ENCODE data around the gene ITPR2.
"Not testable (repeated sequence)": the region's sequence is repeated elsewhere in the genome, so short reads cannot be mapped to it uniquely, and the experiment has no call there.

Gene ITPR2

DNA sequence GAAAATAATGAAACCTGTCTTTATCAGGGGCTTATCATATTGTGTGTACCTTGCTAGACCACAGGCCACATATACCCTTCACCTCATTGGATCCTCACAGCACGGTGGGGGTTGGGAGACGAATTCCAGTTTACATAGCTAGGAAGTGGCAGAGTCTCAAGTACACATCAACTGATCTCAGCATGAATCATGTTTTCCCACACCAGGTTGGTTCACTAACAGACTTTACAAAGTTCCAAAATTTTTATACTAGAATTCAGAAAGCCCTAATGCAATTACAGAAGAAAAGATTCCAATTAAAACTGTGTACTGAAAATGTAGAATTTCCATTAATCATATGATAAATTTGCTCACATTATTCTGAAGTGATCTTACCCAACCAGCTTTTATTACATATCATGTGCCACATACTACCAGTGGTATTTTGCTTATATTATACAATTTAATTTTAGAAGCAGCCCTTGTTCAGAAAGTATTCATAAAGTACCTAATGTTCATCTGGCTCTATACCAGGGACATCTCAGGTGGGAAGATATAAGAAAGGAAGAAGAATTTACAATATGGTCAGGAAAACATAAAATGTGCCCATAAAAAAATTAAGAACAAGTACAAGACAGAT, 196.2 kb downstream of the ITPR2 start:
- in situ Hi-C loops (cut with MboI; ENCODE audit: low sequenced_read_pairs): loop anchor here (25.0 kb wide), 1 partner anchor 550 kb away; no protein-coding TSS in a partner anchor

DNA sequence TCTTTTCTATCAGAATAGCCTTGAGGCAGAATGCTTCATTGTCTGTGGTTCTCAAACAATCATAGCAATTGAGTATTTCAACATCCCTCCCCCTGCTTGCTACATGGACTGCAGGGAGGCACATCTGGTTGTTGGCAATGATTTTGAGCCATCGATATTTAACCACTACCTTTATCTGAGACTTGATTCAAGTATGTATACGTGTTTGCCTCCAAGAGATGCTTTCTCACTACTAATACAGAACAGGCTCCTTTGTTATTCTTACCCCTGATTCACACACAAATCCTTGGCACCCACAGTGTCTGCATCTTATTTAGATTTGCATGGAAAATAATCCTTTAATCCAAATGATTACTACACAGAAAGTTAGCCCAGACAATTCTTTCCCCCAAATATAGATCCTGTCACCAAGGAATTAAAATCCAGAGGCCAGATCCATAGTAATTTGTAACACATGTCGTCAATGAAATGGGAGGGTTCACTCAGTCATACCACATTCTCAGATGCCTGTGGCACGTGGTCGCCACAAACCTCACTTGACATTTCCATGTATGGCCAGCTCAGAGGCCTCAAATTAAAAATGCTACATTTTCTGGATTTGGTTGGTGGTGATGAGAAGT, 199.3 kb downstream of the ITPR2 start:
- in situ Hi-C loops (cut with MboI; ENCODE audit: low sequenced_read_pairs): loop anchor here (25.0 kb wide), 1 partner anchor 546 kb away; no protein-coding TSS in a partner anchor

DNA sequence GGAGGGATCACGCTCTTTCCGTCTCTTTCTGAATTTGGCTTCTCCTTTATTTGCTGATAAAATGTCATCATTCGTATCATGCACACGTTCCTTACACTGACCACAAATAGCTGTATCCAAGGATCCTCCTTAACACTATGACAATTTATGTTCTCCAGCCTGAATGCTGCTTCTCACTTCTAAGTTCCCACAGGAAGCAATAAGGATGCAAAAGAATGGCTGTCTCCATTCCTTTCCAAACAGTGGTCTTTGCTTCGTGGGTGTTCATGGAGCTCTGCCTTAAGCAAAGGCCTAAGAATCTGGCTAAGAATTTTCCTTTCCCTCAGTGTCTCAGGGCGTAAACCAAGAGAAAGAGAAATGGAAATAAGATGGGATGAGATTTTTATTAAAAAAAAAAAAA, 200.2 kb downstream of the ITPR2 start:
- in situ Hi-C loops (cut with MboI; ENCODE audit: low sequenced_read_pairs): loop anchor here (25.0 kb wide), 1 partner anchor 545 kb away; no protein-coding TSS in a partner anchor

DNA sequence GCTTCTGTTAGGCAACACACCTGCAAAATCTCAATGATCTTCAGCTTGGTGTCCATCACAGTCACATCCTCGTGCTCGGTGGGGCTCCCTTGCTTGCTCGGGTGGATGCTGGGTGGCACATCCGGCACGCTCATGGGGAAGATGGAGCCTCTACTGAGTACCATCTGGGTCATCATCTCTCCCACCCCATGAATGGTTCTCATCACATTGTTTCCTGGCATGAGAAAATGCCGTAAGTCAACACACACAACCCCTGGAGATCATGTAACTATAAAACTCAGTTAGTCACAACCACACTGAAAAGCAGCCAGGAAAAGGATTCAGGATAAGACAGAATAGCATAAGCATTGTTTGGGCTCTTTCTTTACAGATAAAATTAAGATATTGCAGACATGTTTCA, 201.1 kb downstream of the ITPR2 start:
- in situ Hi-C loops (cut with MboI; ENCODE audit: low sequenced_read_pairs): loop anchor here (25.0 kb wide), 1 partner anchor 545 kb away; no protein-coding TSS in a partner anchor

DNA sequence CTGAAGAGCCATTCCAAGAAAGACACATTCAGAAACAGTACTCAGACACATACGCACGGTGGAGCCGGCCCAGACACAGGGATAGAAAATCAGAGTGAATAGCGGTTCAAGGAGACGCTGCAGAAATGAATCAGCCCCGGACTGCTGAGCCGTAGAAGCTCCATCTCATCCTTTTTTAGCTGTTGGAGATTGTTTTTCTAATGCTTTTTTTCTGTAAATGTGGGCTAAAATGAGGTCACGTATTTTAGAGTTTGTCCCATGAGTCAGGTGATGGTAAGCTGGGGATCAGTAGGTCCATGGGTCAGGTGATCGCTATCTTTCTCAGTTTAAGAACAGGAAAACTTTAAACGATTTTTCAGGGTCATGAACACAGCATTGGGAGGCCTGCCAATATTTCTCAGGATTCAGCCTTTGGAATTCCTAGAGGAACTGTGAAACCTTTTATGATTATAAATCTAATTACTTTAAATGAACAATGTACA, 202.4 kb downstream of the ITPR2 start:
- in situ Hi-C loops (cut with MboI; ENCODE audit: low sequenced_read_pairs): loop anchor here (25.0 kb wide), 1 partner anchor 543 kb away; no protein-coding TSS in a partner anchor

DNA sequence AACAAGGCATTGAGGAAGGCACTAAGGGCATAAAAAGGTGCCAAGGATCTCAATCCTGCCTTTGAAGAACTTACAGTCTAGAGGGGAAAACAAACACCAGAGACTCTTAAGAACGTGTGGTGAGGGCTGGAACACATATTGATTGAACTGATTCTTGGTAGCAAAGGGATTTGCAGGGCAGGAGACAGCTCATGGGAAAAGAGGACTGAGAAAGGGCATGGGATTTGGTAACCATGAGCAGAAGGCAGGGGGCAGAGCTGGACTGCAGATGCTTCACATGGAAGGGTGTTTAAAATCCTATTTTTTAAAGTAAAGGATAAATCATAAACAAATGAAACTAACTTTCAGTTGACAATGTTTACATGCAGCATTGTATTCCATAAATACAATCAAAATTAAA, 203.1 kb downstream of the ITPR2 start:
- in situ Hi-C loops (cut with MboI; ENCODE audit: low sequenced_read_pairs): loop anchor here (25.0 kb wide), 1 partner anchor 543 kb away; no protein-coding TSS in a partner anchor

DNA sequence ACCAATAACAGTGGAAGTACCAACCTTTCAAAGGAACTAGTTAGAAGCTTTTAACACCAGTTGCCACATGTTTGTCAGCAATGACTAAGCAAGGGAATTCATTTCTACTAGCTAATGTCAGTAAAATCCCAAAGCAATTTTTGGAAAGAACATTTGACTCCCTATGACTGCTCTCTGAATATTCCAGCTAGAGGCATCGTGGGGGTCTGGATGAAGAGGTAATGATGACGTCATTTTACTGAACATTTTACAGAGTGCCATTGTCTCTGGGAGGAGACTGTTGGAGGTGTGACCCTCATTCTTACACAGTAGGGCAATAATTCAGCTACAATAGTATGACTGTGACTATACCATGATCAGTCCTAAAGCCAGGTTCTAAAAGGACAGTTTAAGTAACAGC, 204.8 kb downstream of the ITPR2 start:
- in situ Hi-C loops (cut with MboI; ENCODE audit: low sequenced_read_pairs): loop anchor here (25.0 kb wide), 1 partner anchor 541 kb away; no protein-coding TSS in a partner anchor

DNA sequence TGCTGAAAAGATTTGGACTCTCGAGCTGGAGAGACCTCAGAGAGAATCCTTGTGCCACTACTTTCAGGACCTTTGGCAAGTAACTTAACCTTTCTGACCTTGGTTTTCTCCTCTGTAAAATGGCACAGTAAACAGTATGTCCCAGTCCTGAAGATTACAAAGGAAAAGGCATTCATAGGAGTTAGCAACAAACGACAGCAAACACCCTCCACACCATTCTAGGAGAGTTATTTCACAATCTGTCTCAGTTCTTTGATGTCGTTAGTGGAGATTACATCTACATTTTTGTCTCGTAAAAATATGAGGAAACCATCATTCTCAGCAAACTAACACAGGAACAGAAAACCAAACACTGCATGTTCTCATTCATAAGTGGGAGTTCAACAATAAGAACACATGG, 205.7 kb downstream of the ITPR2 start:
- in situ Hi-C loops (cut with MboI; ENCODE audit: low sequenced_read_pairs): loop anchor here (25.0 kb wide), 1 partner anchor 540 kb away; no protein-coding TSS in a partner anchor

DNA sequence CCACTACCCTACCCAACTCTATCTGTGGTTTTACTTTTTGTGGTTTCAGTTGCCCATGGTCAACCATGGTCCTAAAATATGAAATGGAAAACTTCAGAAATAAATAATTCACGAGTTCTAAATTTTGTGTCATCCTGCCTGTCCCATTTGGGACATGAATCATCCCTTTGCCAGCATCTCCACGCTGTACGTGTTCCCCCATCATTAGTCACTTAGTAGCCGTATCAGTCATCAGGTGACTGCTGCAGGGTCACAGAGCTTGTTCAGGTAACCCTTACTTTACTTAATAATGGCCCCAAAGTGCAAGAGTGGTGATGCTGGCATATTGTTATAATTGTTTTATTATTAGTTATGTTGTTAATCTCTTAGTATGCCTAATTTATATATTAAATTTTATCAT, 209.9 kb downstream of the ITPR2 start:
- in situ Hi-C loops (cut with MboI; ENCODE audit: low sequenced_read_pairs): no loop called here

DNA sequence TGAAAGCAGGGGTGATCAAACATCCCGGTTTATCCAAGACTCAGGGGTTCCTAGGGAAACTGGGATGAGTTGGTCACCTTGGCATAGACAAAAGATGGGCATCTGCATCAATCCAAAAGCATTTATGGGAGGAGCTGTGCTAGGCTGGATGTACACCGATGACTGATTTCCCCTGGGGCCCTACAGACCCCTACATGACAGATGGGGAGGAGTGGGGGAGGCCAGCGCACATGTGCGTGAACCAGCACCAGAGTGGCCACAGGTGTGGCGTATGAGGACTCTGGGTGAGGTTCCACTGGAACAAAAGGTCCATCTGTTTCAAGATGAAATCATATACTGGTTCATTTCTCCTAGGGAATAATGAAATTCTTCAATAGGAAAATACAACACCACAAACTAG, 210.4 kb downstream of the ITPR2 start:
- in situ Hi-C loops (cut with MboI; ENCODE audit: low sequenced_read_pairs): no loop called here

DNA sequence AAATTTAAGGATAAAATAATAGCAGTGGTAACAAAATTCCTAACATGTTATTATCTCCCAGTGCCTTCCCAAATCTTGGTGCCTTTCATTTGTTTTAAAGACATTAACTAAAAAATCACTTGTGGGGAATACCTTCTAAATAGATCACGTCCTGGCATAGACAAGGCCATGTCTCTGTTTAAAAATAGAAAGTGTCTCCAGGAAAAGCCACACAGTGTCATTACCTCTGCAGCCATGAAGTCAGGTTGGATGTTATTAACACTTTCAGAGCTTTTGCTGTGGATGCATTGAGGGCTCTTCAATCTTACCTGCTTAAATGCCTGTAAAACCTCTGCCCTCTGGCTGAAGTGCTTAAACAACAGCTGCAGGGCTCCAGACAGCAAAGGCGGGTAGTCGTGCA, 211.1 kb downstream of the ITPR2 start:
- in situ Hi-C loops (cut with MboI; ENCODE audit: low sequenced_read_pairs): no loop called here

DNA sequence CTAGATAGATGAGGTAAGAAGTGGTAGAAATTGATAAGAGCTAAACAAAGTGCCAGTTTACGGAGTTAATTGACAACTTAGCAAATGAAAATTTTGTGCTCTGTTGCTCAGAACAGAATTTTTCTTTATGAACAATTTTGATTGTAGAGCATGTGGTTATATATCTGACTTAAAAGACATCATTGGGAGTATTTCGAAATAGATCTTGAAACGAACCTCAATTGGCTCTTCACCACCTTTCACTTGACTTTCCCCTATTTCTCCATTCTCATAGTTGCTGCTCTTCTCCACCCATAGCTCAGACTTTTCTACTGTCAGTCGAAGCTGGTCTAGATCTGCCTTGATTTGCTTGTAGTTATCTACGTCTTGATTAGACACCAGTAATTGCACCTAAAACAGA, 212.1 kb downstream of the ITPR2 start:
- in situ Hi-C loops (cut with MboI; ENCODE audit: low sequenced_read_pairs): no loop called here

DNA sequence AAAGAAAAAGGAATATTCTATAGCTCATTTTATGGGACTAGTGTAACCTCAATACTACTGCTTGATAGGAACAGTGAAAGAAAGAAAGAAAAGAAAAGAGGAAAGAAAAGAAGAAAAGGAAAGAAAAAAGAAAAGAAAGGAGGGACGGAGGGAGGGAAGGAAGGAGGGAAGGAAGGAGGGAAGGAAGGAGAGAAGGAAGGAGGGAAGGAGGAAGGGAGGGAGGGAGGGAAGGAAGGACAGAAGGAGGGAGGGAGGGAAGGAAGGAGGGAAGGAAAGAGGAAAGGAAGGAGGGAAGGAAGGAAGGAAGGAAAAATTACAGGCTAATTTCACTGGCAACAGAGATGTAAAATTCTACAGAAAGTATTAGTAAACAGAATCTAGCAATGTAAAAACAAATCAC, 215.5 kb downstream of the ITPR2 start:
- in situ Hi-C loops (cut with MboI; ENCODE audit: low sequenced_read_pairs): no loop called here

DNA sequence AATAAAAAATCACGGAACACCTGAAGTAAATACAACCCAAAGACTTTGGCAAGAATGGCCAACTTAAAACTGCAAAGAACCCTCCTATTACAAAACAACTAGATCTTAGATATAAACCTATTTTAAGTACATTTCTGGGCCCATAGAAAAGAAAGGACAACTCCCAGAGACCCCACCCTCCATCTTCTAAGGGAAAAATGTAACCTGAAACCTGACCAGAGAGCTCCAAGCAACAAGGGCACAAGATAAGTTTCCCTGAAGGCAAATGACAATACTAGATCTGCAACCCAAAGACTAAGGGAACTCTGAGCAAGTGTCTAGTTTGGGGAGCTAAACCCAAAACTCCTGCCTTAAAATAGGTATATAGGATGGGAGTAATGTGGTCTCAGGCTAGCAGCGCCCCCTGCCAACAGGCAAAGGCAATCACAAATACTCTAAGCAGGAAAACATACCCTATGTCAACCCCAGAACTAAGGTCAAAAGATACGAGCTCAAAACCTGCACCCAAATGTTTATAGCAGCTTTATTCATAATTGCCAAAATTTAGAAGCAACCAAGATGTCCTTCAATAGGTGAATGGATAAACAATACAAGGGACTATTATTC, 218.9 kb downstream of the ITPR2 start:
- in situ Hi-C loops (cut with MboI; ENCODE audit: low sequenced_read_pairs): no loop called here

DNA sequence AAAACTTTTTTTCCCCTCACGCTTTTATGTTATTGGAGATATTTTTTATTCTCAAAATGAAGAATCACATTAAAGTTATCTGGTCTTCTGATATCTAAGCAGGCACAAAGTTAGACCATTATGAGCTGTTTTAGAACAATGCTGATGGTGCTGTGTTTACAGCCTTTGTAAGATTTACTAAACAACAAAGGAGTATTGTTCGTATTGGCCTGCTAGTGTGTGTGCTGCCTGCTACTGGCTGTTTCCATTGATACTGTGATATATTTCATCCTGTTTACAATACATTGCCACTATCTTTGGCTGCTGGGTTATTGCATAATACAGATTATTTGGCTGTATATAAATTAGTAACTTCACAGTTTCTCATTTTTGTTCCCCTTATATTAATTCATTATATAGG, 220.8 kb downstream of the ITPR2 start:
- in situ Hi-C loops (cut with MboI; ENCODE audit: low sequenced_read_pairs): no loop called here

DNA sequence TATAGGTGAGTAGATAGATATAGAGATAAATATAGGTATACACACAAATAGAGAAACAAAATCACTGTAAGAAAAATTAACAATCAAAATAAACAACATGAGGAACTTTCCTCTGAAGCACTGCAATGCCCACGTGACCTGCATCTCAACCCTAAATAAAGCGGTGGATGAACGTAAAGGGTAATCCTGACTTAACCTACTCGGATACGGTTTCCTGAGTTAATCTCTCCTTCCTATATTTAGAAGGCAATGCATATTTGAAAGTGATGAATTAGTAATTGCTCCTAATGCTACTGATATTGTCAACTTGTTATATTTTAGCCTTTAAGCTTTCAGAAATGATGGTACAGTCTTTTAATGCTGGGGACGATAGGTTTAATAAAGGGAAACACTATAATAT, 221.4 kb downstream of the ITPR2 start:
- in situ Hi-C loops (cut with MboI; ENCODE audit: low sequenced_read_pairs): no loop called here

DNA sequence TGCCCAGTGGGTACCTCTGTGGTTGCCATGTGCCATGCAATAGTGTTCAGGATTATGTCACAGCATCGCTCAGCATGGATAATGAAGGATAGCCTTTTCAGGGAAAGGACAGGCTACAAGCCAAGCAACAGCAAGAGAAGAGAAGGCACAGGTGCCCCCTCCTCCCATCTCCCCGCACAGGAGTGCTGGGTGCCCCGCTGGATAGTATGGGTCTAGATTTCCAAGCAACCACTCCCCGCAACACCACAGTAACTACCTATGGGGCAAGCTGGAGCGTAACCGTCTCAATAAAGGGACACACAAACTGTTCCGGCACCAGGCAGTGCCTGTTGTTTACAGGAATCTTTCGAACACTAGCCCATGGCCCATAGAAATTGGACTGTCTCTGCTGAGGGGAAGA, 222.2 kb downstream of the ITPR2 start:
- in situ Hi-C loops (cut with MboI; ENCODE audit: low sequenced_read_pairs): no loop called here

DNA sequence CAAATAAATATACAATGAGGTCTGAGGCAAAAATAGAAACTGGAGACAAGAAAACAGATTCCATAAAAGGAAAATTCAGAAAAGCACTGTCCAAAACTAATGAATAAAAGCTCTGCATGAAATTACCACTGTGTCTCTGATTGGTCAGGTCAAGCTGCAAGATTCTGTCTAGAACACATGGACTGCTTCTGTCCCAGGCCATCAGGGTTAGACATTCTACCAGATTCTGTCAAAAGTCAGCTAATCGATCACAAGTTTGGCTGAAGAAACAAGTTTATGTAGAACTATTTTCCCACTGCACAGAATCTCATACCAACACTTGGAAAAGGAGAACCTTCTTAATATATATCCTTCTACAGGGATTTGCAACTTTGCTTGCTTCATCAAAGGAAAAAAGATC, 223.0 kb downstream of the ITPR2 start:
- in situ Hi-C loops (cut with MboI; ENCODE audit: low sequenced_read_pairs): no loop called here

DNA sequence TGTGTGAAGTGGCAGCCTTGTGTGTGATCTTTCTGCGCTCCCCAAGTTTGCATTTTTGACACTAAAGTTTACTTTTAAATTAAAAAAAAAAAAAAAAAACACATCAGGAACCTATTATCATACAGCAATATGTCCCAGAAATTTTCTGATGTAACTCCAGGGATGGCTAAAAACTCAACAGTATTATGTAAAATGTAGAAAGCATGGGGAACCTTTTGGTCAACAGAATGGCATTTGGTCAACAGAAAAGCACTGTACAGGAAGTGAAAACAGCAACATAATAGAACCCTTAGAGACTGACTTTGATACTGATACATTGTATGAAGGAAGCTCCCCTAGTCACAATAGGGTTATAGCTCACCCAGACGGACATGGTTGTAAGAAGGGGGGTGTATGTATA, 224.3 kb downstream of the ITPR2 start:
- in situ Hi-C loops (cut with MboI; ENCODE audit: low sequenced_read_pairs): no loop called here

DNA sequence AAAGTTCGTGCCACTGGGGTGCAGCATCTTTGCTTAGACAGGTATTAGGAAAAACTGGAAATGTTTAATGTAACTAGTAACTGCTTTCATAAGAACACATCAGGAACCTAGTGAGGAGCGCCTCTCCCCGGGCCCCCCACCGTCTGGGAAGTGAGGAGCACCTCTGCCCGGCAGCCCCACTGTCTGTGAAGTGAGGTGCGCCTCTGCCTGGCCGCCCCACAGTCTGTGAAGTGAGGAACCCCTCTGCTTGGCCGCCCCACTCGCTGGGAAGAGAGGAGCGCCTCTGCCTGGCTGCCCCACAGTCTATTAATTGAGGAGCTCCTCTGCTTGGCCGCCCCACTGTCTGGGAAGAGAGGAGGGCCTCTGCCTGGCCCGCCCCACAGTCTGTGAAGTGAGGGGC, 224.7 kb downstream of the ITPR2 start:
- in situ Hi-C loops (cut with MboI; ENCODE audit: low sequenced_read_pairs): no loop called here

DNA sequence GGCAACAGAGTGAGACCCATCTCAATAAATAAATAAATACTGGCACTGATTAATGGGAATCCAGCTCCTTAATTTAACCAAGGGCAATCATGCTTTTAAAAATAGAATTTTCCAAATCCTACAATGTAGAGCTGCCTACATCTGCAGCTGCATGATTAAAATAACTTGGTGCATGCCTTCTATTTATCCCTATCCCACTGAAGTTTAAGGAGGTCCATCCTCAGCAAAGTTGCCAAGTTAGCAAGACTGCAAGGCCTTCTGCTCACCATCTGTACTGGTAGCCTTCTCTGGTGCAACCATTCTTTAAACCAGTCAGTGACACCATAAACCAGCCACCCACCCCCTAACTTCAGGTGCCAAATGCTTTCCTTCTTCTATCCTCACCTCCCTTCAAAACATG, 226.1 kb downstream of the ITPR2 start:
- in situ Hi-C loops (cut with MboI; ENCODE audit: low sequenced_read_pairs): no loop called here

DNA sequence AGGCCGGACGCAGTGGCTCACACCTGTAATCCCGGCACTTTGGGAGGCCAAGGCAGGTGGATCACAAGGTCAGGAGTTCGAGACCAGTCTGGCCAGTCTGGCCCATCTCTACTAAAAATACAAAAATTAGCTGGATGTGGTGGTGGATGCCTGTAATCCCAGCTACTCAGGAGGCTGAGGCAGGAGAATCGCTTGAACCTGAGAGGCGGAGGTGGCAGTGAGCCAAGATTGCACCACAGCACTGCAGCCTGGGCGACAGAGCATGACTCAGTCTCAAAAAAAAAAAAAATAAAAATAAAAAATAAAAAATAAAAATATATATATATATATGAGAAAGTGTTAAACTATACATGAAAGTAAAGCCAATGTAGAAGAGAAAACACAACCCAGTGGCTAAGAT, 228.2 kb downstream of the ITPR2 start:
- in situ Hi-C loops (cut with MboI; ENCODE audit: low sequenced_read_pairs): not testable (repeated sequence)
